ENCODE measurements around the gene CA12.

The CA12 gene

GRCh38 chr15:63374686-63375520, 6.7 kb downstream of the CA12 start:
- DNase-seq (ENCODE audit: low read depth in 3 of 3): no peak

- DNase-seq (ENCODE audit: low read depth in 3 of 3): no peak
Measured at GRCh38 chr15:63373866-63374548, 7.6 kb downstream of the CA12 start.

- DNase-seq (ENCODE audit: low read depth in 3 of 3): no peak
Measured at GRCh38 chr15:63373330-63373729, 8.3 kb downstream of the CA12 start.

GRCh38 chr15:63372753-63373152, 8.9 kb downstream of the CA12 start:
- DNase-seq (ENCODE audit: low read depth in 3 of 3): no peak

GRCh38 chr15:63372018-63372705, 9.5 kb downstream of the CA12 start:
- DNase-seq (ENCODE audit: low read depth in 3 of 3): no peak

GRCh38 chr15:63371297-63371918, 10.2 kb downstream of the CA12 start:
- DNase-seq (ENCODE audit: low read depth in 3 of 3): no peak

- no peak for DNase-seq (ENCODE audit: low read depth in 3 of 3)
Measured at GRCh38 chr15:63370764-63371163, 10.9 kb downstream of the CA12 start.

- DNase-seq (ENCODE audit: low read depth in 3 of 3): no peak
Measured at GRCh38 chr15:63369781-63370180, 11.9 kb downstream of the CA12 start.

- DNase-seq (ENCODE audit: low read depth in 3 of 3): no peak
Measured at GRCh38 chr15:63369296-63369695, 12.3 kb downstream of the CA12 start.

GRCh38 chr15:63368503-63368902, 13.1 kb downstream of the CA12 start:
- no peak for DNase-seq (ENCODE audit: low read depth in 3 of 3)

GRCh38 chr15:63367900-63368299, 13.7 kb downstream of the CA12 start:
- DNase-seq (ENCODE audit: low read depth in 3 of 3): no peak

- no peak for DNase-seq (ENCODE audit: low read depth in 3 of 3)
Measured at GRCh38 chr15:63367390-63367789, 14.3 kb downstream of the CA12 start.

GRCh38 chr15:63366451-63366850, 15.2 kb downstream of the CA12 start:
- no peak for DNase-seq (ENCODE audit: low read depth in 3 of 3)

GRCh38 chr15:63365273-63365680, 16.4 kb downstream of the CA12 start:
- DNase-seq (ENCODE audit: low read depth in 3 of 3): no peak

GRCh38 chr15:63364399-63365272, 17.0 kb downstream of the CA12 start:
- no peak for DNase-seq (ENCODE audit: low read depth in 3 of 3)

- no peak for DNase-seq (ENCODE audit: low read depth in 3 of 3)
Measured at GRCh38 chr15:63363292-63363691, 18.4 kb downstream of the CA12 start.

GRCh38 chr15:63362885-63363284, 18.8 kb downstream of the CA12 start:
- no peak for DNase-seq (ENCODE audit: low read depth in 3 of 3)

- DNase-seq (ENCODE audit: low read depth in 3 of 3): no peak
Measured at GRCh38 chr15:63362196-63362595, 19.4 kb downstream of the CA12 start.

- no peak for DNase-seq (ENCODE audit: low read depth in 3 of 3)
Measured at GRCh38 chr15:63360170-63360569, 21.5 kb downstream of the CA12 start.

- DNase-seq (ENCODE audit: low read depth in 3 of 3): no peak
Measured at GRCh38 chr15:63358241-63359029, 23.2 kb downstream of the CA12 start.
